Measurements from ENCODE around the gene HIGD1A. TPM values are rescaled to one million over a fixed set of nuclear protein-coding genes. Genes with fewer than 3 reads are reported as not detected.

The HIGD1A gene
- total and polyA plus RNA-seq, 12 donors = 179 to 399 (median 331) TPM

DNA sequence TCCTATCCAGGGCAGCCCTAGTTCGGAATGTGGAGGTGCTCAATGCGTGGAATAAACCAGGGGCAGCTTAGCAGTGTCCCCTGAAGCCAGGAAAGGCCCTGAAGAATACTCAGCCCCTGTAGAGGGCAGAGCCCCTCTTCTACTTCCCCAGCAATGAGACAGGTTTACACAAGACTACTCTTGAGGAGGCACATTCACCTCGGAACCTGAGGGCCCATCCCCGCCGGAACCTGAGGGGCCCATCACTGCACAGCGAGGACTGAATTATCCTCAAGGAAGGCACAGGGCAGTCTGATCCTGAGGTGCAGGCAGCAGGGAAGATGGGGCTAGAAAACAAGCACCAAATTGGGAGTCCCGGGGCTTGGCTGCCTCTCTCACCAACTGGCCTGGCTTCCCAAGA is 53.5 kb downstream of the HIGD1A start:
- intact Hi-C loops (cut with DNase I) = loop anchor here in 3 of 10 donors (5.0 kb wide), 2 partner anchors 169 to 179 kb away; partner anchors contain the start of gene SEC22C (in 2 of the 3)

DNA sequence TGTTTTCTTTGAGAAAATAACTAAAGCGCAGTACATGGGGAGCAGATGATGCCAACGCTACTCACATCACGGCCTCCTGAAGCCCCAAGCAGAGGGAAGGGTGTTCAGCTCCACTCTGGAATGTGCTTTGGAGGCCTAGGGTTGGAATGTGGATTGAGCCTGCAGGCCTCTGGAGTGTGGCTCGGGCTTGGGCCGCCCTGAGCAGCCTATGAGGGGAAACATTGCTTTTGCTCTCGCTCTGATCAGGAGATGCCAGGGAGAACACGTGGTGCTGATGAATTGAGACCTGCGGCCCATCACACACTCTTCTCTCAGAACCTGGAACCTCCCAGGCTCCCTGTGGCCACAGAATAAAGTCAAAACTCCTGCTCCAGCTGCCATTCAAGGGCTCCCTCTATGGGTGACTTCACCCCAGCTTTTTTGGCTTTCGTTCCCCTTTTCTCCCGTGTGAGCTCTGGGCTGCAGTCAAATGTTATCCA is 54.5 kb downstream of the HIGD1A start:
- no peaks in the 10 kb centered on the region for H3K27me3 ChIP-seq
- TF ChIP-seq, protein P1, sequence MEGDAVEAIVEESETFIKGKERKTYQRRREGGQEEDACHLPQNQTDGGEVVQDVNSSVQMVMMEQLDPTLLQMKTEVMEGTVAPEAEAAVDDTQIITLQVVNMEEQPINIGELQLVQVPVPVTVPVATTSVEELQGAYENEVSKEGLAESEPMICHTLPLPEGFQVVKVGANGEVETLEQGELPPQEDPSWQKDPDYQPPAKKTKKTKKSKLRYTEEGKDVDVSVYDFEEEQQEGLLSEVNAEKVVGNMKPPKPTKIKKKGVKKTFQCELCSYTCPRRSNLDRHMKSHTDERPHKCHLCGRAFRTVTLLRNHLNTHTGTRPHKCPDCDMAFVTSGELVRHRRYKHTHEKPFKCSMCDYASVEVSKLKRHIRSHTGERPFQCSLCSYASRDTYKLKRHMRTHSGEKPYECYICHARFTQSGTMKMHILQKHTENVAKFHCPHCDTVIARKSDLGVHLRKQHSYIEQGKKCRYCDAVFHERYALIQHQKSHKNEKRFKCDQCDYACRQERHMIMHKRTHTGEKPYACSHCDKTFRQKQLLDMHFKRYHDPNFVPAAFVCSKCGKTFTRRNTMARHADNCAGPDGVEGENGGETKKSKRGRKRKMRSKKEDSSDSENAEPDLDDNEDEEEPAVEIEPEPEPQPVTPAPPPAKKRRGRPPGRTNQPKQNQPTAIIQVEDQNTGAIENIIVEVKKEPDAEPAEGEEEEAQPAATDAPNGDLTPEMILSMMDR (IDR thresholded peaks at IDR 0.05) = peak; percentile 12 to 60 (median 39)
- intact Hi-C loops (cut with DNase I) = loop anchor here (2.0 to 10.0 kb wide), 7 partner anchors 92 to 177 kb away; partner anchors contain the start of genes SEC22C (in 5 of the 10), ZBTB47 (in 2 of the 10) and SS18L2 (in 1 of the 10)
- no peaks in the 10 kb centered on the region for H3K36me3 ChIP-seq
- H3K4me3 ChIP-seq = no peak overlapping the region
- 45 to 60% methylated on average over 10 of the region's 10 CpGs for WGBS, 2 donors
- peak overlapping the region in 1 of 10 donors; percentile 21 for H3K27ac ChIP-seq
- ATAC-seq (peak in 7 of 8 donors; percentile 4 to 51 (median 34)), DNase-seq (no peak)
- no peaks in the 10 kb centered on the region for H3K9me3 ChIP-seq
- peaks cover 0 to 28% (median 12%) of the 10 kb centered on the region in 9 donors for H3K4me1 ChIP-seq

More for the DNA sequence above, 53.5 kb downstream of the HIGD1A start:
- Histone ChIP-seq H3K27me3 (no peaks in the 10 kb centered on the region), H3K4me3 (no peak overlapping the region), H3K27ac (no peak overlapping the region), H3K4me1 (peaks cover 0 to 22% (median 8%) of the 10 kb centered on the region in 9 donors), H3K9me3 (no peaks in the 10 kb centered on the region), H3K36me3 (no peaks in the 10 kb centered on the region)
- TF ChIP-seq, protein P1 (IDR thresholded peaks at IDR 0.05) = no peak
- ATAC-seq (no peak), DNase-seq (no peak)
- WGBS, 2 donors = 95 to 97% methylated on average over 7 of the region's 7 CpGs

DNA sequence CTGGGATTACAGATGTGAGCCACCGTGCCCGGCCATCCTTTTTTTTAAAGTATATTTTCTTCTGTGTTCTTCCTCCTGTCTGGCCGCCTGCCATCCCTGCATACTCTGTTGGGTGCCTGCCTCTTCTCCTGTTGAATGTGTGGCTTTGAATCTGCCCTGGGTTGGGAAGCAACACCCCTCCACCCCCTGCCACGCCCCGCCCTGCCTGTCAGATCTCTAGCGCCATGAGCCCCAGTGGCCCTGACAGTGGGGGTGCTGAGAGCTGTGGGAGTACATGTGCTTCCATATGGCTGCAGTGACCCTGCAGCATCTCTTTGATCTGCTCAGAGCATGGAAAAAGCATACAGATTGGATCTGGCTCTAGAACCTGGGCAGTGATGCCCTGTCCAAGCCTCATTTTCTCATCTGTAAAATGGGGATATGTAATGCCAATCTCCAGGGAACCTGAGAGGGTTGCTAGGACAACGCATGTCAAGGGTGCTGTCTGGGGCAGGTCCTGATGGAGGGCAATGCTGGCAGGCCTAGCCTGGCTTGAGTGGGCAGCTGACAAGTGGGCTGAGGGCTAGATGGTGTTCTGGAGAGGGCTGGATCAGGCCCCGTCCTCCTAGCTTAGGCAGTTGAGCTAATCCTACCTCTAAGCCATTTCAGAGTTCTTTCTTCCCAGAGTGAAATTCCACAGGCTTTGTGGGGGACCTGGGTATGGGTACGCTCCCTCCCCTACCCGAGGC is 55.1 kb downstream of the HIGD1A start:
- H3K36me3 ChIP-seq = no peaks in the 10 kb centered on the region
- peak overlapping the region in 2 of 10 donors; percentile 21 to 23 for H3K27ac ChIP-seq
- ATAC-seq (peak in 1 of 8 donors; percentile 3), DNase-seq (no peak)
- peaks cover 0 to 34% (median 13%) of the 10 kb centered on the region in 9 donors for H3K4me1 ChIP-seq
- 84 to 87% methylated on average over 10 of the region's 10 CpGs for WGBS, 2 donors
- no peaks in the 10 kb centered on the region for H3K9me3 ChIP-seq
- intact Hi-C loops (cut with DNase I) = loop anchor here in 8 of 10 donors (2.0 to 10.0 kb wide), 7 partner anchors 92 to 177 kb away; partner anchors contain the start of genes SEC22C (in 3 of the 8), ZBTB47 (in 2 of the 8) and SS18L2 (in 1 of the 8)
- H3K27me3 ChIP-seq = no peaks in the 10 kb centered on the region
- H3K4me3 ChIP-seq = no peak overlapping the region
- TF ChIP-seq, protein P1 (IDR thresholded peaks at IDR 0.05) = no peak

DNA sequence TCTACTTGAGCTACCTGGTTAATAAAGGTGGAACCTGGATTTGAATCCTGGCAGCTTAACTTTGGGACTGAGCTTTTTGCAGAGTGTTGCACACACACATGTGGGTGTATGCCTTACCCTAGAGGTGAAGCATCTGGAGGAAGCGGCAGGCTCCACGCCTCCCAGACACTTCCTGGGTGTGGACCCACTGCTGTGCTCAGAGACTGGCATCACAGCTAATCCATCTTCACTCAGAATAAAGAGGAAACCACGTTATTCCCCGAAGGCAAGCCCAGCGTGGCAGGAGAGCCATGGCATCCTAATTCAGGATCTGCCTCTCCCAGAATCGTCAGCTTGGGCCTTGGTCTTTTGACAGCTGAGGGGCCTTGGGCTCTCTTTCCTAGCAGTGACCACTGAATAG is 56.7 kb downstream of the HIGD1A start:
- intact Hi-C loops (cut with DNase I) = loop anchor here in 8 of 10 donors (2.0 to 10.0 kb wide), 7 partner anchors 90 to 175 kb away; partner anchors contain the start of genes SEC22C (in 3 of the 8), ZBTB47 (in 3 of the 8) and SS18L2 (in 1 of the 8)
- no peak for ATAC-seq
- Histone ChIP-seq H3K27me3 (no peaks in the 10 kb centered on the region), H3K27ac (peak overlapping the region in 4 of 10 donors; percentile 21 to 73 (median 29)), H3K4me1 (peaks cover 0 to 40% (median 17%) of the 10 kb centered on the region in 9 donors), H3K4me3 (no peak overlapping the region), H3K9me3 (no peaks in the 10 kb centered on the region), H3K36me3 (no peaks in the 10 kb centered on the region)
- TF ChIP-seq, protein P1 (IDR thresholded peaks at IDR 0.05) = no peak
- 65 to 73% methylated on average over 6 of the region's 6 CpGs for WGBS, 2 donors
- no peak for DNase-seq
